ENCODE results near the gene NUMB.

DNA sequence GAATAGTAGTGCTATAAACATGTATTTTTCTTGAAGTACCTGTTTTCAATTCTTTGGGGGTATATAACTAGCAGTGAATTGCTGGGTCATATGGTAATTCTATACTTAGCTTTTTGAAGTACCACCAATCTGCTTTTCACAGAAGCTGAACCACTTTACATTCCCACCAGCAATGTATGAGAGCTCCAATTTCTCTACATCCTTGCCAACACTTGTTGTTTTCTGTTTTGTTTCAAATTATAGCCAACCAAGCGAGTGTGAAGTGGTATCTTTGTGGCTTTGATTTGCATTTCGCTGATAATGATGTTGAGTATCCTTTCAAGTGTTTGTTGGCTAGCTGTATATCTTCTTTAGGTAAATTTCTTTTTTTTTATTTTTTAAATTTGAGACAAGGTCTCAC lies 125.3 kb downstream of the NUMB start:
- TF ChIP-seq EZH2 (IDR thresholded peaks at IDR 0.05; ENCODE audit: borderline replicate concordance, low read depth, low read length, severe bottlenecking), result no peak
- no peak for TF ChIP-seq POLR2A (IDR thresholded peaks at IDR 0.05; ENCODE audit: low read depth, low read length)
- TF ChIP-seq, protein P1, sequence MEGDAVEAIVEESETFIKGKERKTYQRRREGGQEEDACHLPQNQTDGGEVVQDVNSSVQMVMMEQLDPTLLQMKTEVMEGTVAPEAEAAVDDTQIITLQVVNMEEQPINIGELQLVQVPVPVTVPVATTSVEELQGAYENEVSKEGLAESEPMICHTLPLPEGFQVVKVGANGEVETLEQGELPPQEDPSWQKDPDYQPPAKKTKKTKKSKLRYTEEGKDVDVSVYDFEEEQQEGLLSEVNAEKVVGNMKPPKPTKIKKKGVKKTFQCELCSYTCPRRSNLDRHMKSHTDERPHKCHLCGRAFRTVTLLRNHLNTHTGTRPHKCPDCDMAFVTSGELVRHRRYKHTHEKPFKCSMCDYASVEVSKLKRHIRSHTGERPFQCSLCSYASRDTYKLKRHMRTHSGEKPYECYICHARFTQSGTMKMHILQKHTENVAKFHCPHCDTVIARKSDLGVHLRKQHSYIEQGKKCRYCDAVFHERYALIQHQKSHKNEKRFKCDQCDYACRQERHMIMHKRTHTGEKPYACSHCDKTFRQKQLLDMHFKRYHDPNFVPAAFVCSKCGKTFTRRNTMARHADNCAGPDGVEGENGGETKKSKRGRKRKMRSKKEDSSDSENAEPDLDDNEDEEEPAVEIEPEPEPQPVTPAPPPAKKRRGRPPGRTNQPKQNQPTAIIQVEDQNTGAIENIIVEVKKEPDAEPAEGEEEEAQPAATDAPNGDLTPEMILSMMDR (IDR thresholded peaks at IDR 0.05; ENCODE audit: extremely low read depth in 1 of 2, insufficient read depth in 1 of 2, low read depth in 1 of 2, low read length in 2 of 2), result no peak
- no peak for TF ChIP-seq JUN (IDR thresholded peaks at IDR 0.05; ENCODE audit: borderline replicate concordance, insufficient read depth, insufficient read length, low read depth)

All from endothelial cell of umbilical vein (primary cell).